Testis (tissue), 2 donors: ENCODE results near the gene ADAM21.
"Not testable (repeated sequence)": the region's sequence is repeated elsewhere in the genome, so short reads cannot be mapped to it uniquely, and the experiment has no call there.

Experiments used
- POLR2A ChIP-seq: fragments of 450-650 bp; IDR thresholded peaks from one replicate; pipeline ENCODE4 v1.6.1; 2017; ENCODE audit warnings: antibody characterized with exemption, mild to moderate bottlenecking, moderate library complexity
- TF ChIP-seq, protein P1 (sequence below), 3 experiments: fragments of 450-650 bp in 2 of 3; fragments of 200-600 bp in 1 of 3; sonication (generic) in 1 of 3; IDR thresholded peaks; one replicate each; pipeline ENCODE4 v1.5.1; 2016 to 2019; ENCODE audit warnings: antibody characterized with exemption in 3 of 3, mild to moderate bottlenecking in 2 of 3, moderate library complexity in 1 of 3

DNA sequence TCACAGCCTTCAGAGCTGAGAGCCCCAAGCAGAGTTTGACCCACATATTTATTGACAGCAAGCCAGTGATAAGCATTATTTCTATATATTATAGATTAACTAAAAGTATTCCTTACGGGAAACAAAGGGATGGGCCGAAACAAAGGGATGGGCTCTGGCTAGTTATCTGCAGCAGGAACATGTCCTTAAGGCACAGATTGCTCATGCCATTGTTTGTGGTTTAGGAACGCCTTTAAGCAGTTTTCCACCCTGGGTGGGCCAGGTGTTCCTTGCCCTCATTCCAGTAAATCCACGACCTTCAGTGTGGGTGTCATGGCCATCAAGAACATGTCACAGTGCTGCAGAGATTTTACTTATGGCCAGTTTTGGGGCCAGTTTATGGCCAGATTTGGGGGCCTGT lies 25.4 kb upstream of the ADAM21 start:
- not testable (repeated sequence) for TF ChIP-seq POLR2A
- TF ChIP-seq, protein P1, sequence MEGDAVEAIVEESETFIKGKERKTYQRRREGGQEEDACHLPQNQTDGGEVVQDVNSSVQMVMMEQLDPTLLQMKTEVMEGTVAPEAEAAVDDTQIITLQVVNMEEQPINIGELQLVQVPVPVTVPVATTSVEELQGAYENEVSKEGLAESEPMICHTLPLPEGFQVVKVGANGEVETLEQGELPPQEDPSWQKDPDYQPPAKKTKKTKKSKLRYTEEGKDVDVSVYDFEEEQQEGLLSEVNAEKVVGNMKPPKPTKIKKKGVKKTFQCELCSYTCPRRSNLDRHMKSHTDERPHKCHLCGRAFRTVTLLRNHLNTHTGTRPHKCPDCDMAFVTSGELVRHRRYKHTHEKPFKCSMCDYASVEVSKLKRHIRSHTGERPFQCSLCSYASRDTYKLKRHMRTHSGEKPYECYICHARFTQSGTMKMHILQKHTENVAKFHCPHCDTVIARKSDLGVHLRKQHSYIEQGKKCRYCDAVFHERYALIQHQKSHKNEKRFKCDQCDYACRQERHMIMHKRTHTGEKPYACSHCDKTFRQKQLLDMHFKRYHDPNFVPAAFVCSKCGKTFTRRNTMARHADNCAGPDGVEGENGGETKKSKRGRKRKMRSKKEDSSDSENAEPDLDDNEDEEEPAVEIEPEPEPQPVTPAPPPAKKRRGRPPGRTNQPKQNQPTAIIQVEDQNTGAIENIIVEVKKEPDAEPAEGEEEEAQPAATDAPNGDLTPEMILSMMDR (IDR thresholded peaks at IDR 0.05) = not testable (repeated sequence)
